Astrocyte of the cerebellum (primary cell): ENCODE data around the gene MRPL44.

Experiments
- DNase-seq: peaks from one replicate; pipeline ENCODE4 v3.0.0-alpha.2; 2011; ENCODE audit warnings: low read depth
- H3K4me3 ChIP-seq: 2 replicates; pipeline ENCODE4 v1.5.1; 2011; ENCODE audit warnings: mild to moderate bottlenecking, low read depth, low read length, moderate library complexity
- in situ Hi-C: cut with HindIII; loops from 2 replicates; pipeline ENCODE4 v1.10.0; 2017; ENCODE audit warnings: low sequenced_read_pairs
- TF ChIP-seq, protein P1 (sequence below): IDR thresholded peaks from 2 replicates; pipeline ENCODE4 v1.5.1; 2012; ENCODE audit warnings: low read length, low read depth, moderate library complexity, mild to moderate bottlenecking; ENCODE audit errors: missing control alignments

Gene MRPL44

GRCh38 chr2:223918671-223919134 lies 38.6 kb upstream of the MRPL44 start:
- in situ Hi-C loops = no loop called here
- DNase-seq = no peak

GRCh38 chr2:223920109-223920508 lies 37.2 kb upstream of the MRPL44 start:
- no peak for DNase-seq
- H3K4me3 ChIP-seq = no peak overlapping the region
- TF ChIP-seq, protein P1, sequence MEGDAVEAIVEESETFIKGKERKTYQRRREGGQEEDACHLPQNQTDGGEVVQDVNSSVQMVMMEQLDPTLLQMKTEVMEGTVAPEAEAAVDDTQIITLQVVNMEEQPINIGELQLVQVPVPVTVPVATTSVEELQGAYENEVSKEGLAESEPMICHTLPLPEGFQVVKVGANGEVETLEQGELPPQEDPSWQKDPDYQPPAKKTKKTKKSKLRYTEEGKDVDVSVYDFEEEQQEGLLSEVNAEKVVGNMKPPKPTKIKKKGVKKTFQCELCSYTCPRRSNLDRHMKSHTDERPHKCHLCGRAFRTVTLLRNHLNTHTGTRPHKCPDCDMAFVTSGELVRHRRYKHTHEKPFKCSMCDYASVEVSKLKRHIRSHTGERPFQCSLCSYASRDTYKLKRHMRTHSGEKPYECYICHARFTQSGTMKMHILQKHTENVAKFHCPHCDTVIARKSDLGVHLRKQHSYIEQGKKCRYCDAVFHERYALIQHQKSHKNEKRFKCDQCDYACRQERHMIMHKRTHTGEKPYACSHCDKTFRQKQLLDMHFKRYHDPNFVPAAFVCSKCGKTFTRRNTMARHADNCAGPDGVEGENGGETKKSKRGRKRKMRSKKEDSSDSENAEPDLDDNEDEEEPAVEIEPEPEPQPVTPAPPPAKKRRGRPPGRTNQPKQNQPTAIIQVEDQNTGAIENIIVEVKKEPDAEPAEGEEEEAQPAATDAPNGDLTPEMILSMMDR = no peak
- in situ Hi-C loops = no loop called here

More at GRCh38 chr2:223918671-223919134, 38.6 kb upstream of the MRPL44 start:
- TF ChIP-seq, protein P1 = no peak
- H3K4me3 ChIP-seq = no peak overlapping the region

DNA sequence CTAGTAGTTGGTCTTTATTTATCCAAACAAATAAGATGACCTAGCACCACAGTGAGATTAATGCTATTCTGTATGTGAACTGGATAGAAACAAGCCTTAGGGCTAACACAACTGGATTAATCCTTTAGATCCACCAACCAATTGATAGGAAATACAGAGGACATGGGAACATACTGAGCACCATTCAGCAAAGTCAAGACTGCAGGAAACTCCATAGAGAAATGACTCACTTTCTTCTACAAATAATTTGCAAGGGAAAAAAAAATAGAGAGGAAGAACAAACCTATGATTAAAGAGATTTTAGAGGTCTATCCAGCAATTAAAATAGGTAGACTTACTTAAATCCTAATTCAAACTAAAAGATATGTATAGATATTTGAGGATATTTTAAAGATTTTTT lies 36.1 kb upstream of the MRPL44 start:
- DNase-seq = no peak
- TF ChIP-seq, protein P1 = no peak
- in situ Hi-C loops = no loop called here
- H3K4me3 ChIP-seq = no peak overlapping the region

- in situ Hi-C loops = no loop called here
- DNase-seq = no peak
- TF ChIP-seq, protein P1 = no peak
- H3K4me3 ChIP-seq = no peak overlapping the region
These were observed 35.0 kb upstream of the MRPL44 start for GRCh38 chr2:223922308-223922707.

DNA sequence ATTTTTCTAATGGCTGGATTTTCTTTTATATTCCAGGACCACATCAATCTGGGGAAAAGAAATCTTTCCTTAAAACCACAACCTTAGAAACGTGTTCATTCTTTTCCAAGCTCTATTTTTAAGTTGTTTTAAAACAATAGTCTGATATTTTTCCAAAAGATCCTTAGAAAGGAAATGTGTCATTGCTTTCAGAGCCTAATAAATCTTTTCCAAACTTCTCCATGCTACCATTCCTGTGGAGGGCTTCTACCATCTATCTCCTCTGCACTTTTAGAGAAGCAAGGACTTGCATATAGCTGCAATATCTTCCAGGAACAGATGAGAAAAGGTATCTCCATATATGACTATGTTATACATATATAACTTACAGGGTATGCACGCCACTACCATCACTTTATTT lies 33.3 kb upstream of the MRPL44 start:
- no peak overlapping the region for H3K4me3 ChIP-seq
- in situ Hi-C loops = no loop called here
- DNase-seq = no peak
- TF ChIP-seq, protein P1 = no peak

DNA sequence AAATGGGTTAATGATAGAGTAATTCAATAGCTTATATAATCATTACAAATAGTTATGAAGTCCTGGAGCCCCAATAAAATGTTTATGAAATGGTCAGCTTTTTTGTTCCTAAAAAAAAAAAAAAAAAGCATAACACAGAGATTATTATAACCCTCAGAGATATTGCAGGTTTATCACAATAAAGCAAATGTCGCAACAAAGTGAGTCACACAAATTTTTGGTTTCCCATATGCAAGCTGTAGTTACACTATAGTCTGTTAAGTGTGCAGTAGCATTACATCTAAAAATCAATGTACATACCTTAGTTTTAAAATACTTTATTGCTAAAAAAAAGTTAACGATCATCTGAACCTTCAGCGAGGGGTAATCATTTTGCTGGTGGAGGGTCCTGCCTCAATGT lies 32.2 kb upstream of the MRPL44 start:
- in situ Hi-C loops = no loop called here
- no peak overlapping the region for H3K4me3 ChIP-seq
- no peak for DNase-seq
- TF ChIP-seq, protein P1 = no peak
